Measurements from ENCODE around the gene IL1B. TPM values are rescaled to one million over a fixed set of nuclear protein-coding genes. Genes with fewer than 3 reads are reported as not detected.
A peak's percentile ranks its signal among the peaks of the same experiment; 100 is the strongest.

Gene IL1B
- total and polyA plus RNA-seq, 5 donors from 2014 or later, result 1.3 TPM; not detected in 4

DNA sequence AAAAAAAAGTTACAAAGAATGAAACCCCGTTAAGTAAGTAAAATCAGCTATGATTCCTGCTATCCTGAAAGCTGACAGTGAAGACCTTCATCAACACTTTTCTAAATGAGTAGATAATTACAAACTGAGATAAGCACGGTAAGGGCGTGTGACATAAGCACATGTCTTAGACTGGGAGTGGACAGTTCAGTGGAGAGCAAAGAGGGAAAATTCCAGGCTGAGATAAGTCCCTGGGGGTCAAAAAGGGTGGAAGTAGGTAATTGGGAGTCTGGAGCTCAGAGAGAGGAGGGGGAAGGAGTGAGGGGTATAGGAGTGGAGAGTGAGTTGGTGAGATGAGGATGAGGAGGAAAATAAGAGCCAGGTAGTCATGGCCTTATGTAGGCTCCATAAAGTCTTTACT lies 47.9 kb downstream of the IL1B start:
- Mint-ChIP-seq H3K27me3 (no peaks in the 10 kb centered on the region), H3K4me3 (no peak overlapping the region), H3K27ac (no peak overlapping the region), H3K36me3 (no peaks in the 10 kb centered on the region), H3K9me3 (peaks cover 0 to 2% (median 0%) of the 10 kb centered on the region in 7 donors), H3K4me1 (peaks cover 0 to 7% (median 2%) of the 10 kb centered on the region in 4 donors)
- H3K4me1 ChIP-seq (ENCODE audit: control insufficient read depth, insufficient read depth, low read length, poor library complexity, severe bottlenecking), result no peaks in the 10 kb centered on the region
- ATAC-seq (ENCODE audit: low read depth in 2 of 2) (no peak), DNase-seq (no peak)
- H3K27me3 ChIP-seq (ENCODE audit: control insufficient read depth, insufficient read depth, low read length), result no peaks in the 10 kb centered on the region
- H3K27ac ChIP-seq (ENCODE audit: insufficient read depth, low read length, poor library complexity, severe bottlenecking), result no peak overlapping the region
- H3K4me3 ChIP-seq (ENCODE audit: low read depth, low read length), result no peak overlapping the region
- H3K36me3 ChIP-seq (ENCODE audit: control insufficient read depth, insufficient read depth, low read length), result no peaks in the 10 kb centered on the region
- H3K9me3 ChIP-seq (ENCODE audit: control insufficient read depth in 2 of 2, low read length in 2 of 2), result no peaks in the 10 kb centered on the region

DNA sequence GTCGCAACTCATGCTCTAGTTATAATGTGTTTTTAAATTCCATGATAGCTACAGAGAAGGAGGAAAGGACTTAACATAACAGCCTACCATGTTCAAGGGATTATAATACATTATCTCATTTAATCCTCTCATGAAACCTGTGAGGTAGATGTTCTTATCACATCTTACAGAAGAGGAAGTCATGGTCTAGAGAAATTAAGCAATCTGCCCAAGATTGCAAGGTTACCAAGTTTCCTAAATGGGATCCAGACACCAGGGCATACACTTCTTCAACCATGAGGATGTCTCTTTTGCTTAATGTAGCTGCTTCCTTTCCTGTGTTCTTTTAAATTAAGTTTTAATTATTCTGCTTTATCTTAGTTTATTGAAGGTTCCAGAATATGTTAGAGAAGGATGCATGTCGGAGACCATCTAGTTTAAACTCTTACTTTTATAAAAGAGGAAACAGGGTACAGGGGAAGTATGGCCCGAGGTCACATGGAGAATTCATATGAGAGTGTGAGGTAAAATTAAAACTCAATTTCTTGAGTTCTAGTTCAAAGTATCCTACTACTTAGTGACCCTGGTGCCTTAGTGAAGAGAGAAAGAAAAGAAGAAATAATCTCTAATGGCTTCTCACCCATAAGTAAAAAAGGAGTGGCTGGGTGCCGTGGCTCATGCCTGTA lies 48.7 kb downstream of the IL1B start:
- H3K27me3 Mint-ChIP-seq, result no peaks in the 10 kb centered on the region
- peaks cover 0 to 11% (median under 1%) of the 10 kb centered on the region in 4 donors for H3K4me1 Mint-ChIP-seq
- H3K9me3 ChIP-seq (ENCODE audit: control insufficient read depth in 2 of 2, low read length in 2 of 2), result no peaks in the 10 kb centered on the region
- ATAC-seq (ENCODE audit: low read depth in 2 of 2) (no peak), DNase-seq (no peak)
- peaks cover 0 to 2% (median 0%) of the 10 kb centered on the region in 7 donors for H3K9me3 Mint-ChIP-seq
- no peaks in the 10 kb centered on the region for H3K36me3 Mint-ChIP-seq
- no peak overlapping the region for H3K27ac Mint-ChIP-seq
- H3K27ac ChIP-seq (ENCODE audit: insufficient read depth, low read length, poor library complexity, severe bottlenecking), result no peak overlapping the region
- no peaks in the 10 kb centered on the region for H3K36me3 ChIP-seq (ENCODE audit: control insufficient read depth, insufficient read depth, low read length)
- no peaks in the 10 kb centered on the region for H3K4me1 ChIP-seq (ENCODE audit: control insufficient read depth, insufficient read depth, low read length, poor library complexity, severe bottlenecking)
- no peak overlapping the region for H3K4me3 Mint-ChIP-seq
- no peaks in the 10 kb centered on the region for H3K27me3 ChIP-seq (ENCODE audit: control insufficient read depth, insufficient read depth, low read length)
- no peak overlapping the region for H3K4me3 ChIP-seq (ENCODE audit: low read depth, low read length)

DNA sequence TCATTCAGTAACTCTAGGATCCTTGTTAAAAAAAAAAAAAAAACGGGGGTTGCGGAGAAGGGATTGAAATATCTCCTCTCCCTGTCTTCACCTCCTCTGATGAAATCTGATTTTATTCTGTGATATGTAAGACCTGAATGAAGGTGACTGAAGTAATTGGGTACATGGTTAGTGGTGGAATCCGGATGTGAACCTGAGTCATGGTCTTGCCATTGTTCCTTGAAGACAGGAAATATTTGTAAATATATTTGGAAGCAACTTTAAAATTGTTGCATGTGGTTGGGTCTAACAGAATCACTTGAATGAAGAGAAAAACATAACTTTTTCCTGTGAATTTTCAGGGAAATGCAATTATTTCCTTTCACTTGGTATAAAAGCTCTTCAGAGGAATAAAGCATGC lies 49.3 kb downstream of the IL1B start:
- H3K4me3 Mint-ChIP-seq, result no peak overlapping the region
- H3K36me3 Mint-ChIP-seq, result no peaks in the 10 kb centered on the region
- H3K9me3 Mint-ChIP-seq, result peaks cover 0 to 2% (median 0%) of the 10 kb centered on the region in 7 donors

DNA sequence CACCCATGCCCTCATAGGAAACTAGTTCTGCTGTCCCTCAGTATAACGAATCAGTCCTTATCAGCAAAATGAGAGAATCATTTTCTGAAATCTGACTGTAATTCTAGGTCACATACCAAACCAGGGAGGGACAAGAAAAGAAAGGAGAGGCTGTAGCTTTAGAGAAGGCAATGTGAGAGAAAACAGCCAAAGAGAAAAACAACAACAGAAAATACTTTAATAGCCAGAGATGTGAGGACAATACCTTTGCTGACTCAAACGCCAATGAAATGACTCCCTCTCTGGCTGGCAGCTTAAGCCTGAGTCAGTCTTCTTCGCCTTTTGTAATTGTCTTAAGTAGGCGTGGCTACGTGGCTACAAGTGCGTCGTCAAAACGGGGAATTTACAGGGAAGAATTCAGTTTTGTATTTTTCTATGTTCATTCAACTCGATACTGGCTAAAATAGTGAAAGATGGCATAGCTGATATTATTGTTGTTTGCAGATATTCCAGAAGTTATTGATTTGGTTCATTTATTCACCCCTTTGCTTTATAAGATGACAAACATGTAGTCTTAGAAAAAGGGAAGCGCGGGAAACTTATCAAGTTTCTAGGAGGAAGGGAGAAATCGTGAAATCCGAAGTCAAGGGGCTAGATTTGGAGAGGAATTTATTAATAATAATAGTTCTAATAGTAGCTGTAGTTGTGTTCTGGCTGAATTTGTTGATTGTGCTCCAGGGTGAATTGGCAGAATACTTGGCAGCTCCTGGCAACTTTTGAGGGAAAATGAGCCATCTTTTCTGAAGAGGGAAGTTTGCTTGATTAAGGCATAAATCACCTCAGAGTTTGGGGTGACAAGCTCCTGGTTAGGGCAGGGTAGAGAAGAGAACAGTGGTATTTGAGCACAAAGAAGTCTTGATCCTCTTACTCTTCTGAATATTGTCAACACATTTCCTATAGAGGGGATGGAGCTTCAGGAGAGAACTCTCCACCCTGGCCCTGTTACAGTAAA lies 52.1 kb downstream of the IL1B start, which contains the start of gene IL1A:
Gene IL1A, minus strand, starts transcription at position 295 of the 991 bp plus-strand sequence. CDS start 723 bp downstream, outside the sequence.
- Histone ChIP-seq H3K36me3 (ENCODE audit: control insufficient read depth, insufficient read depth, low read length) (no peaks in the 10 kb centered on the region), H3K4me1 (ENCODE audit: control insufficient read depth, insufficient read depth, low read length, poor library complexity, severe bottlenecking) (no peaks in the 10 kb centered on the region), H3K27me3 (ENCODE audit: control insufficient read depth, insufficient read depth, low read length) (no peaks in the 10 kb centered on the region), H3K9me3 (ENCODE audit: control insufficient read depth in 2 of 2, low read length in 2 of 2) (no peaks in the 10 kb centered on the region), H3K4me3 (ENCODE audit: low read depth, low read length) (peak within 1 kb of the TSS; percentile 34), H3K27ac (ENCODE audit: insufficient read depth, low read length, poor library complexity, severe bottlenecking) (no peak within 1 kb of the TSS)
- DNase-seq (no peak), ATAC-seq (ENCODE audit: low read depth in 2 of 2) (no peak)
- peaks cover 0 to 11% (median 0%) of the 10 kb centered on the region in 4 donors for H3K4me1 Mint-ChIP-seq
- no peak within 1 kb of the TSS for H3K4me3 Mint-ChIP-seq
- no peaks in the 10 kb centered on the region for H3K27me3 Mint-ChIP-seq
- H3K9me3 Mint-ChIP-seq, result peaks cover 0 to 2% (median 0%) of the 10 kb centered on the region in 7 donors
- no peak within 1 kb of the TSS for H3K27ac Mint-ChIP-seq
- no peaks in the 10 kb centered on the region for H3K36me3 Mint-ChIP-seq

More for the DNA sequence above, 49.3 kb downstream of the IL1B start:
- Histone ChIP-seq H3K4me3 (ENCODE audit: low read depth, low read length) (no peak overlapping the region), H3K36me3 (ENCODE audit: control insufficient read depth, insufficient read depth, low read length) (no peaks in the 10 kb centered on the region), H3K9me3 (ENCODE audit: control insufficient read depth in 2 of 2, low read length in 2 of 2) (no peaks in the 10 kb centered on the region), H3K4me1 (ENCODE audit: control insufficient read depth, insufficient read depth, low read length, poor library complexity, severe bottlenecking) (no peaks in the 10 kb centered on the region), H3K27ac (ENCODE audit: insufficient read depth, low read length, poor library complexity, severe bottlenecking) (no peak overlapping the region), H3K27me3 (ENCODE audit: control insufficient read depth, insufficient read depth, low read length) (no peaks in the 10 kb centered on the region)
- no peak for DNase-seq
- peaks cover 0 to 11% (median 0%) of the 10 kb centered on the region in 4 donors for H3K4me1 Mint-ChIP-seq
- H3K27me3 Mint-ChIP-seq, result no peaks in the 10 kb centered on the region
- no peak overlapping the region for H3K27ac Mint-ChIP-seq
- no peak for ATAC-seq (ENCODE audit: low read depth in 2 of 2)

DNA sequence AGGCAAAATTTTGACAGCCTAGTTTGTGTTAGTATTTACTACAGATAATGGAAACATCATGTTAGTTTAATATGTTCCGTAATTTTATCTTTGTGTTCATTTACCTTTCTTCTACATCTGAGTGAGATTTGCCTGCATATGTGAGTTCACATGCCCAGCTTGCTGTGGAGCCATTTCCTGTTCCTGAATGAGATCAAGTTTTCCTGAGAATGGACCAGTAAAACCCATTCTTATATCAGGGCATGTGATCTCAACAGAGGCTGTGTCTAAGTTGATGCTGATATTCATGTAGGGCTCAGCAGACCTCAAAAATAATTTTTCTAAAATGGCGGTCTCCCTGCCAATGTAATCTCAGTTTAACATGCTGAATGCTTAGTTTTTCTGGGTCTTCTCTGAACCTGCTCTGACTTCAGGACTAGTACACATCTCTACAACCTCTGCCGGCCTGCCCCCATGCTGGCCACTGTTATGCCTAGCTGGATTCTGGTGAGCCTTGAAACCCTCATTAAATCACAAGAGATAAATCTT lies 53.3 kb downstream of the IL1B start:
- DNase-seq (no peak), ATAC-seq (ENCODE audit: low read depth in 2 of 2) (no peak)
- H3K27me3 ChIP-seq (ENCODE audit: control insufficient read depth, insufficient read depth, low read length), result no peaks in the 10 kb centered on the region
- H3K4me1 Mint-ChIP-seq, result peaks cover 0 to 11% (median under 1%) of the 10 kb centered on the region in 4 donors
- no peak overlapping the region for H3K27ac Mint-ChIP-seq
- H3K27me3 Mint-ChIP-seq, result no peaks in the 10 kb centered on the region
- H3K4me3 Mint-ChIP-seq, result no peak overlapping the region
- H3K27ac ChIP-seq (ENCODE audit: insufficient read depth, low read length, poor library complexity, severe bottlenecking), result no peak overlapping the region
- H3K9me3 ChIP-seq (ENCODE audit: control insufficient read depth in 2 of 2, low read length in 2 of 2), result no peaks in the 10 kb centered on the region
- peaks cover 0 to 2% (median 0%) of the 10 kb centered on the region in 7 donors for H3K9me3 Mint-ChIP-seq
- H3K4me1 ChIP-seq (ENCODE audit: control insufficient read depth, insufficient read depth, low read length, poor library complexity, severe bottlenecking), result no peaks in the 10 kb centered on the region
- H3K36me3 ChIP-seq (ENCODE audit: control insufficient read depth, insufficient read depth, low read length), result no peaks in the 10 kb centered on the region
- H3K4me3 ChIP-seq (ENCODE audit: low read depth, low read length), result no peak overlapping the region
- no peaks in the 10 kb centered on the region for H3K36me3 Mint-ChIP-seq

DNA sequence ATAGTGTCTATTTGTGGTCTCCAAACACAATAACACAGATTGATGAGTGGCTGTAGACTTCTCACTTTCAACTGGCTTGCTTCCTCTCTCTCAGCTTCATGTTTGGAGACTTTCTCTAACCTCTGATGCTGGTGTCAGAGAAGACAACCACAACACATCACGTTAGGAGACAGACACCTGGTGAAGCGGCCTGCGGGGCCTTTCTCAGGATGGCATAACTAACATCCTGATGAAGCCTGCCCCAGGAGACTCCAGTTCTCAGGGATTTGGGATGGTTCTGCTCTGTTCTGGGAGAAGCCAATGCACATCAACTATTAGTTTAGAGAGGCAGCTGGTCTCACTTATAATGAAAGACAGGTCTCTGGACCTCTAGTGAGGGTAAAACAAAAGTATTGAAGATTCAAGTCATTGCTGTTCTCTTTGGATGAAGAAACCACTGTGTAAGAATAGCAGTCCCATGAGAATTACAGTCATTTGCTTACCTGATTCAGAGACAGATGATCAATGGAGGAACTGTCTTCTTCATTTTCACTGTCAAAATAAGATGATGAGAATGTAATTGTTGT lies 54.3 kb downstream of the IL1B start:
- Histone ChIP-seq H3K27ac (ENCODE audit: insufficient read depth, low read length, poor library complexity, severe bottlenecking) (no peak overlapping the region), H3K9me3 (ENCODE audit: control insufficient read depth in 2 of 2, low read length in 2 of 2) (no peaks in the 10 kb centered on the region), H3K4me3 (ENCODE audit: low read depth, low read length) (no peak overlapping the region), H3K4me1 (ENCODE audit: control insufficient read depth, insufficient read depth, low read length, poor library complexity, severe bottlenecking) (peaks cover 3% of the 10 kb centered on the region), H3K27me3 (ENCODE audit: control insufficient read depth, insufficient read depth, low read length) (no peaks in the 10 kb centered on the region), H3K36me3 (ENCODE audit: control insufficient read depth, insufficient read depth, low read length) (no peaks in the 10 kb centered on the region)
- peaks cover under 1 to 14% (median 4%) of the 10 kb centered on the region in 4 donors for H3K4me1 Mint-ChIP-seq
- no peak overlapping the region for H3K27ac Mint-ChIP-seq
- no peak overlapping the region for H3K4me3 Mint-ChIP-seq
- no peaks in the 10 kb centered on the region for H3K36me3 Mint-ChIP-seq
- H3K9me3 Mint-ChIP-seq, result peaks cover 0 to 2% (median 0%) of the 10 kb centered on the region in 7 donors
- ATAC-seq (ENCODE audit: low read depth in 2 of 2), result no peak
- no peaks in the 10 kb centered on the region for H3K27me3 Mint-ChIP-seq
- DNase-seq, result no peak
